NCI-H748 (cell line): Measurements from ENCODE around the gene TEP1.
A peak's percentile ranks its signal among the peaks of the same experiment; 100 is the strongest.
"Not testable (repeated sequence)": the region's sequence is repeated elsewhere in the genome, so short reads cannot be mapped to it uniquely, and the experiment has no call there.

ENCODE experiments used
- DNase-seq: peaks from one replicate; lab custom pipeline; 2025; ENCODE audit not compliant: unreplicated experiment; lab: John Stamatoyannopoulos, UW

Gene TEP1

GRCh38 chr14:20412876-20413743 lies at the start of gene TEP1:
Gene TEP1, minus strand, starts transcription at chr14:20413501. Its CDS starts 5,062 bp downstream, at chr14:20408439.
- DNase-seq = peak; percentile 86

DNA sequence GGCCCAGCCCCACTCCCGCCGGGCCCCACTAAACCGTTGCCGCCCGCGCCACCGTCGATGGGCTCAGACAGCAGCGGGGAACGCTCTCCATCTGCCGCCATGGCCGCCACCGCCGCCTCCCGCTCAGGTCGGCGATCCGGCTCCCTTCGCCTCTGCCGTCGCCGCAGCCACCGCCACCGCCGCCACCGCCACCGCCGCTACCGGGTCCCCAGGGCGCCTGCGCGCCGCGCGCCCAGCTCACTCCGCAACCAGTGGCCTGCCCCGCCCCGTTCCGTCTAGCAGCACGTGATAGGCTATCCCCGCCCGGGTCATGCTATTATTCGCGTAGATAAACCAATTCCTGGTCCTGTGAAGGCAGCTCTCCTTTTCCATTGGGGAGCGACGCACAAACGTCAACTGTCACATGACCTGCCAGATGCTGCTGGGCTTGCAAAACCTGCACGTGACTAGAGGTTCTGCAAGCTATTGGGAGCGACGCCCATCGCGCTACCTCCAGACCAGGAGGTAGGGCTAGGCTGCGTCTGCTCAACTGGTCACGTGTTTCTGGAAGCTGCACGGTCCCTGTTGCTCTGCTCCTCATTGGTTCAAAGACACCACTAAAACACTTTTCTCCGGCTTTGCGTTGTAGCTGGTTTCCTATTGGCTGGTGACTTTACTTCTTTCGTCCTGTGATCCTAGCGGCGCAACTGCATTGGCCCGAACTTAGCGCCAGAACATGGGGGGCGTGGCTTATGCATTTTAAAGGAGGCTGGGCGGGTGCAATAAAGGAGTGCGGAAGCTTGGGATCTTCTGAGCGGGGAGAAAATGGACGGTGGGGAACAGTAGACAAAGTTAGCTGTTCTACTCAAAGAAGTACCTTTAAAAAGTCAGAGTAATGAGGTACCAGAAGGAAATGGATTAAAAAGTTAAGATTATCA lies 48.2 kb upstream of the TEP1 start, which contains the start of gene PIP4P1:
Gene PIP4P1, minus strand, starts transcription at position 210 of the 917 bp plus-strand sequence. Its CDS starts 109 bp downstream, at position 101.
- DNase-seq = peak; percentile 100

DNA sequence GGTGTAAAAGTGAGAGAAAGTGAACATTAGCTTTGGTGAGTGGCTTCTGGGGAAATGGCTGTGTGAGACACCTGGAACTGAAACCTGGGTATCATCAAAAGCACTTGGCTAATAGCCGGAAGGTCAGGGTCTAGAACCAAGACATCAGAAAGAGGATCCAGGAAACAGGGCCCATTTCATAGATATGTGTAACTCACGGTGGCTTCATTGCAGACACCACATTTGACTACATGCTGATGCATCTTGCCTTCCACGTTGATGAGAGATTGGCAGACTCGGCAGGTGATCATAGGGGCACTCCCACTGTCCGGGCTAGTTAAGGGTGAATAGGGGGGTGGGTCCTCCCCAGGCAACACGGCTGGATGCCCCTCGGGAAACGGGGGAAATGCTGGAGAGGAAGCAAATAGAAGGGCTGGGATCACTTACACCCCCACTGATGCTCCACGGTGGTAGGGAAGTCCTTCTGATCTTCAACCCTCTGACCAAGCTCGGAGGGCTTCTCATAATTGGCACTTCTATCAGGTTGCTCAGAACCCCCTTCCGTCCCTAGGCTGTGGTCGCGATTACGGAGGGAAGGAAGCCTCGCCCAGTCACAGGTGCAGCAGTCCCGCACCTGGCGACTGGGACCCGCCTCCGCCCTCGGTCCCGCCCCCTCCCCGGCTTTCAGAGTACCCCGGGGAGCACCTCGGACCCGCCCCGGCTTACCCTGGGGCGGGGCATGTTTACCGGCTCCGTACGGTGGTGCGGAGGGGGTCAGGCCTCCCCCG lies 47.3 kb upstream of the TEP1 start:
- DNase-seq = peak; percentile 81

DNA sequence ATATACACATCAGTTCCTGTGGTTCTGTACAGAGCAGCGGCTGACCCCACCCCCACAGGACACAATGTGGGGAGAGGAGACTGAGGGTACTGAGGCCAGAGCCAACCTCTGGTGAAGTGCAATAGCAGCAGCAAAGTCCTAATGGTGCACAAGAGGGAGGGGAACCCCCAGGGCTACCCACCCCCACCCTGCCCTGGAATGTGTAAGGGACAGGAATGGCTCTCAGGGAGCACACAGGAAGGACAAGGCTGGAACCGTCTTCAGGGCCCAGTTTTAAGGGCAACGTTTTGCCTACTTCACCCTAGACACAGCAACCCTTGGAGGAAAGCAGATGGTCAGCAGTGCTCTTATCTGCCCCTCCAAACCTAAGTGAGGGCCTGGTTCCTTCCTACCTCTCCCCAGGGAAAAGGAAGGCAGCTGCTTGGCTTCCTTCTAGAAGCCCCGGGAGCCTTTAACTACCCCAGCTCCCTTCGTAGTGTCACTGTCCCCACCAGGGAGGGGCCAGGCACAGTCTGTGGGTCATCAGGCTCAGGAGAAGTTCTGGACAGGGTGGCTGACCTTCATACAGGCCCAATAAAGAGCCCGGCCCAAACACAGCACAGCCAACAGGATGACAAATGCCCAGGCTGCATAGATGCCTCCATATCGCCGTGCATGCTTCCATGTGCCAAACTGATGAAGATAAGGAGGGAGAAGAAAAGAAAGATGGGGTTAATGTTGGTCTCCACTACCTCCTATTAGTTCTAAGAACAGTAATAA lies 44.9 kb upstream of the TEP1 start:
- DNase-seq = no peak

DNA sequence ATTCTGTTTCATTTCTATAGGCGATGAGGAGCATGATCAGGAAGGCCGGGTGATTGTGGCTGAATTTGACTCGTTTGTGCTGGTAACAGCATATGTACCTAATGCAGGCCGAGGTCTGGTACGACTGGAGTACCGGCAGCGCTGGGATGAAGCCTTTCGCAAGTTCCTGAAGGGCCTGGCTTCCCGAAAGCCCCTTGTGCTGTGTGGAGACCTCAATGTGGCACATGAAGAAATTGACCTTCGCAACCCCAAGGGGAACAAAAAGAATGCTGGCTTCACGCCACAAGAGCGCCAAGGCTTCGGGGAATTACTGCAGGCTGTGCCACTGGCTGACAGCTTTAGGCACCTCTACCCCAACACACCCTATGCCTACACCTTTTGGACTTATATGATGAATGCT lies 43.7 kb upstream of the TEP1 start:
- no peak for DNase-seq

- DNase-seq = peak; percentile 88
Observed at GRCh38 chr14:20455355-20456300, 42.3 kb upstream of the TEP1 start.

GRCh38 chr14:20454516-20455354 lies 41.4 kb upstream of the TEP1 start, which contains the start of the genes APEX1 and OSGEP:
Gene APEX1, plus strand, starts transcription at chr14:20455226. Its CDS starts 420 bp downstream, at chr14:20455646.
Gene OSGEP, minus strand, starts transcription at chr14:20454812. Its CDS starts 129 bp downstream, at chr14:20454683.
- DNase-seq = peak; percentile 99

DNA sequence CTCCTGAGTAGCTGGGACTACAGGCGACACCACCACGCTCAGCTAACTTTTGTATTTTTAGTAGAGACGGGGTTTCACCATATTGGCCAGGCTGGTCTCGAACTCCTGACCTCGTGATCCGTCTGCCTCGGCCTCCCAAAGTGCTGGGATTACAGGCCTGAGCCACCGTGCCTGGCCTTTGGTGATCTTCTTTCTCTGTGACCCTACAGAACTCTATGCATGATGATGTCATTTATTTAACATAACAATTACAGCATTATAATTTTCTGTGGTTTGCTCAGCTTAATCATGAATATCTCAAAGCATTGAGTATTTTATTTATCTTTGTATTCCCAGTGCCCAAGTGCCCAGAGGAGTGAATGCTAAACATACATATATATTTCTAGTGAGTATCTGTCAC lies 39.5 kb upstream of the TEP1 start:
- DNase-seq = not testable (repeated sequence)

GRCh38 chr14:20446889-20447288 lies 33.6 kb upstream of the TEP1 start:
- no peak for DNase-seq

DNA sequence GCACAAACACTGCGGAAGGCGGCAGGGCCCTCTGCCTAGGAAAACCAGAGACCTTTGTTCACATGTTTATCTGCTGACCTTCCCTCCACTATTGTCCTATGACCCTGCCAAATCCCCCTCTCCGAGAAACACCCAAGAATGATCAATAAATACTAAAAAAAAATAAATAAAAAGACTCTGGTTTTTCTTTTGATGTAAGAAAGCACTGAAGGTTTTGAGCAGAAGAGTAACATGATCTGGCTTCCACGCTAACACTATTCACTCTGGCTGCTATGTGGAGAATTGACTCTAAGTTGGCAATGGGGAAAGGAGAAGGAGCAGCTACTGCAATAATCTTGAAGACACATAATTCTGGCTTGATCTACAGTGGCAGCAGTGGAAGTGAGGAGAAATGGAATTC lies 30.3 kb upstream of the TEP1 start:
- not testable (repeated sequence) for DNase-seq

- DNase-seq = no peak
Observed at GRCh38 chr14:20441461-20441860, 28.2 kb upstream of the TEP1 start.

DNA sequence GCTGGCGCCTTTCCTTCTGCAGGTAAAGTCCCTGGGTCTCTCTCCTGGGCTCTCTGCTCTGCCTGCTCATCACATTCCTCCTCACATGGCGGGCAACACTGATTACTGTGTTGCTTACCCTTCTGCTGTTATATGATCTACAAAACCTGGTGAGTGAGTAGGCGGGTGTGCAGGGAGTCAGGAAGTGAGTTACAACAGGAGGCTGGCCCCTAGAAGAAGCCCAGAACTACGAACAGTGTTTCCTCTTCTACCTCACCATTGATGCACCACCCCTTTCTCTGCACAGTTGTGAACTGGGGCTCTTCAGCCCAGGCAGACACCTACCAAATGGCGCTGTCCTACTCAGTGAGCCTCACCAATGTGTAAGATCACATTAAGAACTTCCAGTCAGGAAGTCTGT lies 27.6 kb upstream of the TEP1 start:
- DNase-seq = no peak

DNA sequence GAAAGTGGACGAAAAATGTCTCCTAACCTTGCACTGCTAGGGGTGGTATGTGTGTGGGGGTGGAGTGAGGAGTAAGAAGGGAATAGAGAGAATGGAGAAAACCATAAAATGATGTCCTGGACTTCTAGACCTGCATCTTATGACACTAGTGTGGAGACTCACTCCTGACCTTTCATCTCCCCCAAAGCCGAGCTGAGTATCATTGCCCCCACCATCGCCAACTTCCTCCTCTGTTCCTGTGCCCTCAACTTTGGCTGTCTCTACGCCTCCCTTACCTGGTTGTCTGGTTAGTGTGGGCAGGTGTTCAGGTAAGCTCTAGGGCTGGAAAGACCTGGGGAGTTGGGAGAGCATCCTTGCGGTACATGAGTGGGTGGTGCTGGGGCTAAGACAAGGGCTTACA lies 27.2 kb upstream of the TEP1 start:
- no peak for DNase-seq

- DNase-seq = no peak
Observed at GRCh38 chr14:20438664-20439063, 25.4 kb upstream of the TEP1 start.

GRCh38 chr14:20436363-20436755 lies 23.1 kb upstream of the TEP1 start:
- no peak for DNase-seq

DNA sequence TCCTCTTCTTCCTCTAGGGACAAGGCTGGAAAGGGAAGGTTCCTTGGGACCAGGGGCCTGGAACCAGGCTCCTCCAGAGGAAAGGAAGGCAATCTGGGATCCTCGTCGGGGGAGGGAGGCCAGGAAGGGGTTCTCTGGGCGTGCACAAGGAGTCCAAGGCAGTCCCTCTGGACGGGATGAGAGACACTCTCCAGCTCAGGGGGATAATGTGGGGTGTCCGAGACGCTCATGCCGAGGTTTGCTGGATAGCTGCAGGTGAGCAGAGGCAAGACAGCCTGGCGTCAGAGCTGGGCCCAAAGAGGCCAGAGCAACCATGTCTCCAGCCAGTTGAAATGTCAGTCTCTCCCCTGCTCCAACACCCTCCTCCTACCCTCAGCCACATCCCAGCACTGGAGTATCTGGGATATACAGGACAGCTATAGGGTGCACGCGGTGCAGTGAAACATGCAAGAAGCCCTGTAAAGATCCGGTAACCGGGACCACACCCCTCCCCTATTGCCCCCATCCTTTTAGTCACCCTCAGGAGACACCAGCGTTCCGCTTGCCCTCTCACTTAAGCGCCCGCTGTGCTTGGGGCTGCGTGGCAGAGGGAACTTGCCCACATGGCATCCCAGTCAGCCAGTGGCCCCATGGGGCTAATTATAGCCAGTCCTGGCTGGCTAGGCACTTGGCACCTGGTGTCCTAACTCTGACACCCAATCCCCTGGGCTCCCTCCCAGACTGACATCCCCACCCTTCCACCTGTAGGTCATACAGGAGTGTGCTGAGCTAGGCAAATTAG lies 22.5 kb upstream of the TEP1 start, which contains the start of gene KLHL33:
Gene KLHL33, minus strand, starts transcription at position 585 of the 781 bp plus-strand sequence. Its CDS starts 355 bp downstream, at position 230.
- DNase-seq = no peak
